Colonic mucosa (tissue), 4 donors: Measurements from ENCODE around the gene XPR1. TPM values are rescaled to one million over a fixed set of nuclear protein-coding genes. Genes with fewer than 3 reads are reported as not detected.

Source experiments
- DNase-seq: peaks from one replicate; pipeline ENCODE4 v3.0.0-alpha.2; 2020
- H3K27ac ChIP-seq: fragments of 200-600 bp; one replicate; pipeline ENCODE4 v1.8.0; 2021
- H3K27me3 ChIP-seq: fragments of 200-600 bp; one replicate; pipeline ENCODE4 v1.8.0; 2021
- H3K36me3 ChIP-seq: fragments of 200-600 bp; one replicate; pipeline ENCODE4 v1.8.0; 2021
- H3K4me1 ChIP-seq: fragments of 200-600 bp; one replicate; pipeline ENCODE4 v1.8.0; 2021; ENCODE audit warnings: mild to moderate bottlenecking
- H3K4me3 ChIP-seq: fragments of 200-600 bp; one replicate; pipeline ENCODE4 v1.8.0; 2021
- H3K9ac ChIP-seq, 2 donors: one replicate each; pipeline ENCODE4 v1.7.0; 2013; ENCODE audit warnings: control low read depth in 2 of 2, low read depth in 2 of 2, low read length in 2 of 2
- H3K9me3 ChIP-seq: fragments of 200-600 bp; one replicate; pipeline ENCODE4 v1.8.0; 2021
- intact Hi-C: fragments of 100-400 bp; cut with DNase I; formaldehyde crosslinking; loops from one replicate; pipeline ENCODE4 v1.14.1; 2022
- total RNA-seq, 2 donors: library from RNA; stranded (reverse); fragmentation: NEBNext Ultra II Directional in 1 of 2; extraction: Animal tissue kit (Norgen Biotek cat#: 25700) in 1 of 2; gene quantifications; one replicate each; pipeline ENCODE4 v1.2.1, GENCODE V29; 2021
- TF ChIP-seq, protein P1 (sequence below): fragments of 200-600 bp; IDR thresholded peaks from one replicate; pipeline ENCODE4 v1.8.0; 2022; ENCODE audit warnings: antibody characterized with exemption, mild to moderate bottlenecking
- donor health status: healthy.
- donor health status: DM: no; HTN: no; CAD: no.
- donor health status: DM: no; HTN: no; CAD: no.

Gene XPR1
- total RNA-seq, 2 donors from 2014 or later = 20.5 to 25.8 TPM

GRCh38 chr1:180898441-180899219 is 266.8 kb downstream of the XPR1 start:
- H3K9ac ChIP-seq = no peak overlapping the region

DNA sequence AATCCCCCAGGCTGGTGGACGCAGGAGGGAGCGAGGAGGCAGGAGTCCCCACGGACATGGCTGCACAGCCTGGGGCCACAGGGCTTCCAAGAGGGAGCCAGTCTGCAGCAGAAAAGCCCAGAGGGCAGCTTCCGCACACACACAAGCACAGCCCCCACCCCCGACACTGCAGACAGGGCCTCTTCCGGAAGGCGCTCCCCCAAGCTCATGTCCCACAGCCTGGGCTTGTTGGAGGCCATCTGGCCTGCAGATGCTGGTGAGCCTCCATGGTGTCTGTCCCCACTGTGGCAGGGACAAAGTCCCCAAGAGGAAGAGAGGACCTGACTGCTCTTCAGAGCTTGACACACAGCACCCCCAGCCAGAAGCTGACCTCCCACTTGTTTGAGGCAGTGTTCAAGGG is 267.4 kb downstream of the XPR1 start:
- TF ChIP-seq, protein P1, sequence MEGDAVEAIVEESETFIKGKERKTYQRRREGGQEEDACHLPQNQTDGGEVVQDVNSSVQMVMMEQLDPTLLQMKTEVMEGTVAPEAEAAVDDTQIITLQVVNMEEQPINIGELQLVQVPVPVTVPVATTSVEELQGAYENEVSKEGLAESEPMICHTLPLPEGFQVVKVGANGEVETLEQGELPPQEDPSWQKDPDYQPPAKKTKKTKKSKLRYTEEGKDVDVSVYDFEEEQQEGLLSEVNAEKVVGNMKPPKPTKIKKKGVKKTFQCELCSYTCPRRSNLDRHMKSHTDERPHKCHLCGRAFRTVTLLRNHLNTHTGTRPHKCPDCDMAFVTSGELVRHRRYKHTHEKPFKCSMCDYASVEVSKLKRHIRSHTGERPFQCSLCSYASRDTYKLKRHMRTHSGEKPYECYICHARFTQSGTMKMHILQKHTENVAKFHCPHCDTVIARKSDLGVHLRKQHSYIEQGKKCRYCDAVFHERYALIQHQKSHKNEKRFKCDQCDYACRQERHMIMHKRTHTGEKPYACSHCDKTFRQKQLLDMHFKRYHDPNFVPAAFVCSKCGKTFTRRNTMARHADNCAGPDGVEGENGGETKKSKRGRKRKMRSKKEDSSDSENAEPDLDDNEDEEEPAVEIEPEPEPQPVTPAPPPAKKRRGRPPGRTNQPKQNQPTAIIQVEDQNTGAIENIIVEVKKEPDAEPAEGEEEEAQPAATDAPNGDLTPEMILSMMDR = no peak
- no peak overlapping the region for H3K4me3 ChIP-seq
- no peaks in the 10 kb centered on the region for H3K36me3 ChIP-seq
- H3K9me3 ChIP-seq = no peaks in the 10 kb centered on the region
- H3K4me1 ChIP-seq = no peaks in the 10 kb centered on the region
- H3K27me3 ChIP-seq = no peaks in the 10 kb centered on the region
- intact Hi-C loops = no loop called here
- H3K27ac ChIP-seq = no peak overlapping the region
- H3K9ac ChIP-seq = no peak overlapping the region
- DNase-seq = no peak

More at GRCh38 chr1:180898441-180899219, 266.8 kb downstream of the XPR1 start:
- Histone ChIP-seq H3K36me3 (no peaks in the 10 kb centered on the region), H3K4me1 (no peaks in the 10 kb centered on the region), H3K4me3 (no peak overlapping the region), H3K9me3 (no peaks in the 10 kb centered on the region), H3K27me3 (no peaks in the 10 kb centered on the region), H3K27ac (no peak overlapping the region)
- intact Hi-C loops = no loop called here
- DNase-seq = no peak
- TF ChIP-seq, protein P1 = no peak

DNA sequence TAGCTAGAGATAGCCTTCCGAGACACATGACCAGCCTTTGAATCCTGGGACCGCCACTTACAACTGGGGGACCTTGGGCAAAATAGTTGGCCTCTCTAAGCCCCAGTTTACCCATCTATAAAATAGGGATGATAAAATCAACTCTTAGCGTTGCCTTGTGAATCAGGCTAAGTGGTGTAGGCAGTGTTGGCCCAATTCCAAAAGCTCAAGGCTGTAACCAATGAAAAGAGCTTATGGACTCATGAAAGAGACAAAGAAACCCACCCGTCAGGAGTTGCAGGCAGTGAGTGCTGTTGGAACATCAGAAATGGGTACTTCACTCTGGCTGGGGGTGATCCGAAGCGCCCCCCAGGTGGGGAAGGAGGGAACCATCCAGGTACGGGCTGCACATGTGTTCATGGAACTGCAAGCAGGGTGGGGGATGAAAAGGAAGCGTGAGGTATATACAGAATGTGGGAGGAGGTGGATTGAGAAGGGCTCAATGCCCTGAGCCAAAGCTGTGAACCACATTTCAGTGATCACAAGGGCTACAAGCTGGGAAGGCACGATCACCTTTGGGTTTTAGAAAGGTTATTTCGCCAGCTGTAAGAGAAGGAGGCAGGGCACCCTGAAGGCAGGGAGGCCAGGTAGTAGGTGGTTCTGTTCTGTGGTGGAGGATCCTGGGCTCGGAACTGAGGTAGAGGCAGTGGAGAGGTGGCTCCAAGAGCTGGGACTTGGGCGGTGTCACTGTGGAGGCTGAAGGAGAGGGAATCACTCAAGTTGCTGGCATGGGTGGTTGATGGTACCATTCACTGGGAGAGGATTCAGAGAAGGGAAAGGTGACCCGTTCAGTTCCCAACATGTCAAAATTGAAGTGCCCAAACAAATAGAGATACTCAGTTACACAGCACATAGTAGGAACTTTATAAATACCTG is 269.5 kb downstream of the XPR1 start:
- TF ChIP-seq, protein P1 = no peak
- H3K9ac ChIP-seq = no peak overlapping the region
- no peak overlapping the region for H3K4me3 ChIP-seq
- H3K4me1 ChIP-seq = no peaks in the 10 kb centered on the region
- H3K36me3 ChIP-seq = no peaks in the 10 kb centered on the region
- no peak for DNase-seq
- H3K27ac ChIP-seq = no peak overlapping the region
- H3K9me3 ChIP-seq = no peaks in the 10 kb centered on the region
- intact Hi-C loops = no loop called here
- no peaks in the 10 kb centered on the region for H3K27me3 ChIP-seq

DNA sequence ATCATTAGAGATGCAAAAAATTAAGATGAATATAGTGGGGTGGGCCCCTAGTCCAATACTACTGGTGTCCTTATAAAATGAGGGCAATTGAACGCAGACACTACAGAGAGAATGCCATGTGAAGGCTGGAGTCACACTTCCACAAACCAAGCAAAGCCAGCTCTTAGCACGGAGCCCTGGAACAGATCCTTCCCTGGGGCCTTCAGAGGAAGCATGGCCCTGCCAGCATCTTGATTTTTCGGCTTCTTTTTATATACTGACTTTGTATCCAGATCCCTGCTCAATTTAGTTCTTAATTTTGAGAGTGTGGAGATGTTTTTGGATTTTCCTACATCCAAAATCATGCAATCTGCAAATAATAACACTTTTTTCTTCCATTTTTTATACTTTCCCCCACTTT is 270.7 kb downstream of the XPR1 start:
- no peak for DNase-seq
- Histone ChIP-seq H3K27me3 (no peaks in the 10 kb centered on the region), H3K9ac (no peak overlapping the region), H3K9me3 (no peaks in the 10 kb centered on the region), H3K4me1 (no peaks in the 10 kb centered on the region), H3K4me3 (no peak overlapping the region), H3K27ac (no peak overlapping the region), H3K36me3 (no peaks in the 10 kb centered on the region)
- intact Hi-C loops = no loop called here
- TF ChIP-seq, protein P1 = no peak

DNA sequence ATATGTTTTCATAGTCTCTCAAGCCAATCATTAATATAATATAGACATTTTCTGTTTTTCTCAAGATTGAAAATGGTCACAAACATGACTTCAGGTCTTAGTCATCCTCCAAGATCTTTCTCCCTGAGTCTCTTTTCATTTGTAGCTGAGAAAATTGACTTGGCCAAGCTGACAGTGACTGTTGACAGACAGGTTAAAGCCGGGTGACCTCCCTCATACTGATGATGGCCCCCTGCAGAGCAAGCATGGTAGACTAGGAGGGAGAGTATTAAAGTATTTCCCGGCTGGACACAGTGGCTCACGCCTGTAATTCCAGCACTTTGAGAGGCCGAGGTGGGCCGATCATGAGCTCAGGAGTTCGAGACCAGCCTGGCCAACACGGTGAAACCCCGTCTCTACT is 274.1 kb downstream of the XPR1 start:
- no peaks in the 10 kb centered on the region for H3K27me3 ChIP-seq
- DNase-seq = no peak
- no peak overlapping the region for H3K4me3 ChIP-seq
- no peak overlapping the region for H3K27ac ChIP-seq
- TF ChIP-seq, protein P1 = no peak
- H3K9me3 ChIP-seq = no peaks in the 10 kb centered on the region
- intact Hi-C loops = no loop called here
- no peaks in the 10 kb centered on the region for H3K4me1 ChIP-seq
- H3K36me3 ChIP-seq = no peaks in the 10 kb centered on the region
- no peak overlapping the region for H3K9ac ChIP-seq
